Activated naive CD8-positive, alpha-beta T cell (primary cell): Measurements from ENCODE around the gene ASCC3.

Source experiments
- H3K27ac Mint-ChIP-seq: one replicate; pipeline ENCODE4 v1.8.0; 2021; ENCODE audit warnings: mixed read lengths
- H3K27me3 Mint-ChIP-seq: one replicate; pipeline ENCODE4 v1.8.0; 2021; ENCODE audit warnings: mixed read lengths
- H3K36me3 Mint-ChIP-seq: one replicate; pipeline ENCODE4 v1.8.0; 2021; ENCODE audit warnings: mixed read lengths
- H3K4me1 Mint-ChIP-seq: one replicate; pipeline ENCODE4 v1.8.0; 2021; ENCODE audit warnings: low read depth, mixed read lengths
- H3K4me3 Mint-ChIP-seq: one replicate; pipeline ENCODE4 v1.8.0; 2021; ENCODE audit warnings: mild to moderate bottlenecking, mixed read lengths
- H3K9me3 Mint-ChIP-seq: one replicate; pipeline ENCODE4 v1.8.0; 2021; ENCODE audit warnings: low read depth, mixed read lengths

ASCC3 gene

DNA sequence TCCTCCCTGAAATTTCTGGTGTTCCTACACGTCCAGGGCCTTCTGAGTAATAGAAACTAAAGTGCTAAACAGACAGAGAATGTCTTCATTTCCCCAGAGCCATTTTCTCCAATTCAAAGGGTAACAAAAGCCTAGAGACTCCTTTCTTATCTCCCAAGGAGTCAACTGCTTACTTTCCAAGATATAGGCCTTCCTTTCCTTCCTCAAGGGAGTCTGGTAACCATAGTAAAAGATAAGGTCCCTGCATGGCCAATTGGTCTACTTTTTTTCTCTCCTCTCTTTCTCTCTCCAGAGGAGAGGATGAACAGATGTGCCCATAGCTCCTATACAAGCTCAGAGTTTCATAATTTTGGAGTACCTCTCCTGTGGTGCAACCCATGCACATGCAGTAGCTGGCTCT lies 185.7 kb downstream of the ASCC3 start:
- Mint-ChIP-seq H3K27me3 (no peaks in the 10 kb centered on the region), H3K4me3 (no peak overlapping the region), H3K27ac (no peak overlapping the region), H3K9me3 (peaks cover 6% of the 10 kb centered on the region), H3K4me1 (no peaks in the 10 kb centered on the region), H3K36me3 (peaks cover 13% of the 10 kb centered on the region)

DNA sequence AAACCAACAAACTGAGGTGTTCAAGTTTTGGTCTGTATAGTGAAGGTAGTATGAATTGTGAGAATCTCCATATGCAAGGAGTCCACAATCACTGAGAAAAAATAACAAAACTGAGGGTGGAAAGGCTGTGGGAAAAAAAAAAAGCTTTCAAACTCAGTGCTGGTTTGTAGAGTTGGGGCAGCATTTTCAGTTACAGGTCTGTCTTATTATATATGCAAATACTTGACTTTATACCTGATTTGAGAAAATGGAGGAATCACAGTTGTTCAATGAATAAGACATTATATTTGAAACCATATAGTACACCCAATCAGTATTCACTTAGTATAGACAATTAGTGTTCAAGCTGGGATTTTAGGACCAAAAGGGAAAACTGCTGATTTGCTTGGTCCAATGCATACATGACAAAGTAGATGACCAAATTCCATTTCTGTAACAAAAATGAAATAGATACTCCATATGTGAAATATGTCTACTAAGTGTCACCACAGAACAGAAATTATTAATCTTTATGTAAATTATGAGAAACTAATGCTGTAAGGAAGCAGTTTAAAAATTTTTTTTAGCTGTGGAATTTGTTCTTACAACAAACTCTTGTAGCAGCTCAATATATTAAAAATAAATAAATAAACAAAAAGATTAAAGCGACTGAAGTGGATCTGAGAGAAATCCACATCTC lies 187.7 kb downstream of the ASCC3 start:
- Mint-ChIP-seq H3K4me3 (no peak overlapping the region), H3K36me3 (peaks cover 9% of the 10 kb centered on the region), H3K9me3 (no peaks in the 10 kb centered on the region), H3K27ac (no peak overlapping the region), H3K27me3 (no peaks in the 10 kb centered on the region), H3K4me1 (no peaks in the 10 kb centered on the region)

DNA sequence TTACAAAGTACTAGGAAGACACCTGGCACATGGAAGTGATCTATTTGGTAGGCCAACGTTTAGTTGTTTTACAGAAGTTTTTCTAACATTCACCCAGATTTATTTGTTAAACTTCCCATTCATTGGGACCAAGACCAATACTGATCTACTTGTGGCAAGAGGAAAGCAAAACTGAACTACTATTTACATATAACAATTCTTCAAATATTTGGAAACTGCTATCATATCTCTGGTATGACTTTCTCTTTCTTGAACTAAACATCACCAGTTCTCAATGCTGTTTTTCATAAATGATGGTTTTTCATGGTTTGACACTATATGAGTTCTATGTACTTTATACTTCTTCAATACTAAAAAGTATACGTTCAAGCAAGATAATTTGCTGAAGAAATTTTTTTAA lies 189.2 kb downstream of the ASCC3 start:
- H3K4me1 Mint-ChIP-seq = no peaks in the 10 kb centered on the region
- H3K36me3 Mint-ChIP-seq = peaks cover 6% of the 10 kb centered on the region
- H3K9me3 Mint-ChIP-seq = no peaks in the 10 kb centered on the region
- H3K27ac Mint-ChIP-seq = no peak overlapping the region
- H3K4me3 Mint-ChIP-seq = no peak overlapping the region
- H3K27me3 Mint-ChIP-seq = no peaks in the 10 kb centered on the region

DNA sequence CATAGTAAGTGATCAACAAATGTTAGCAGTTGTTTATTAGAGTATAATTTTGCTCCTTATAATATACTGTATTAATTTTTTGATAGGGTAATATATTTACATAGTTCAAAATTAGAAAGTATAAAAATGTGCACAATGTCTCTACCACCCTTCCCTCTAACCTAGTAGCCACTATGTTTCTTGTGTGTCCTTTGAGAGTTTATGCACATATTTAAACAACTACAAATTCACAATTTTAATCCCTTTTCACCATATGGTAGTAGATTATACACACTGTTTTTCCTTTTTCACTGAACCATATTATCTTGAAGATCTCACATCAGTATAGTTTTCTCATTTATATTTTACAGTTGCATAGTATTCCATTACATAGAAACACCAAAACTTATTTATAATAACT lies 194.9 kb downstream of the ASCC3 start:
- H3K36me3 Mint-ChIP-seq = peaks cover 7% of the 10 kb centered on the region
- no peaks in the 10 kb centered on the region for H3K27me3 Mint-ChIP-seq
- H3K9me3 Mint-ChIP-seq = no peaks in the 10 kb centered on the region
- no peak overlapping the region for H3K4me3 Mint-ChIP-seq
- no peaks in the 10 kb centered on the region for H3K4me1 Mint-ChIP-seq
- no peak overlapping the region for H3K27ac Mint-ChIP-seq

DNA sequence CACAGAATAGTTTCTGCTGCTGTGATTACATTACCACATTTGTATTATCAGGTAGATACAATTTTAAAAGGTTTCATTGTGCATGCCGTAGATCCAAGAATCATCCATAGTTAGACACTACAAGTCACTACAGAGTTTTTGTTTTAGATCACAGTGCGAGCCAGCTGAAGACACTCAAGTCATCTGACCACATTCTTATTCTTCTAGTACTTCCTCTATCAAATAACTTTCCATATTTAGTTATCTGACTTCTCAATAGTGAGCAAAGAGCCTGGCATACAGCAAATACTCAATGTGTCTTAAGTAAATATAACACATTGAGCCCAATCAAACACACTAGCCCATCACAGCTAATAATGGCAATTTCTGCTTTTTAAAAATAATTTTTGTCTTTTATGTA lies 195.4 kb downstream of the ASCC3 start:
- Mint-ChIP-seq H3K27me3 (no peaks in the 10 kb centered on the region), H3K9me3 (no peaks in the 10 kb centered on the region), H3K4me3 (no peak overlapping the region), H3K36me3 (peaks cover 7% of the 10 kb centered on the region), H3K4me1 (no peaks in the 10 kb centered on the region), H3K27ac (no peak overlapping the region)

DNA sequence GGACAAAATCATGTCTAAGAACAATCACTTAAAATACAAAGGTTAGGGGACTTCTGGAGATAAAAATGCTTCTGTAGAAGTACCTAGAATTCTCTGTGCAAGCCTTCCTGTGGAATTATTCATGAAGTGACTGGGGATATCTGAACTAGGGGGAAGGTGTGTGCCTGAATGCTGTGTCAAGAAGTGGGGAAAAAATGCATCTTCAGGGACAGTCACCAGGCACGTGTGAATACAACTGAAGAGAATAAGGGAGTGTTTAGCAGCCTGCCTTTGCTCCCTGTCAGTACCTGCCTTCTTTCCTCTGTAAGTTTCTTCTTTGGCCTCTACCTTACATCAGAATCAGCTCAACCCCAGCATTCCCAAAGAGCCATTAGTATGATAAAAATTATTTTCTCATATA lies 201.0 kb downstream of the ASCC3 start:
- Mint-ChIP-seq H3K27ac (no peak overlapping the region), H3K27me3 (no peaks in the 10 kb centered on the region), H3K9me3 (no peaks in the 10 kb centered on the region)

DNA sequence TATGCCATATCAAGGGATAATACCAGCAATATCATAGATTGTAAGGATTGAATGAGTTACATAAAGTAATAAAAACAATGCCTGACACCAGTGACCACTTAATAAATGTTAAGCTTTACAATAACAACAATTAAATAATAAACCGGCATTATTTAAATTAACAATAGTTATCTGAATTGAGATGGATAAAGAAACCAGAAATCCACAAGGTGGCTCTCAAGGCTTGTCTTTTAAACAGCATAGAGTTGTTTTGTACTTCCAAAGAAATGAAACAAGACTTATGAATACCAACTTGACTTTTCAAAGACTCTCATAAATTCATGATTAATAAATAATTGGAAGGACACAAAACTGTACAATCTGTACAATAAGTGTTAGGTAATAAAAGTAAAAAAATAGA lies 203.1 kb downstream of the ASCC3 start:
- no peak overlapping the region for H3K27ac Mint-ChIP-seq

More for the DNA sequence above, 201.0 kb downstream of the ASCC3 start:
- no peaks in the 10 kb centered on the region for H3K4me1 Mint-ChIP-seq
- peaks cover 4% of the 10 kb centered on the region for H3K36me3 Mint-ChIP-seq
- no peak overlapping the region for H3K4me3 Mint-ChIP-seq

DNA sequence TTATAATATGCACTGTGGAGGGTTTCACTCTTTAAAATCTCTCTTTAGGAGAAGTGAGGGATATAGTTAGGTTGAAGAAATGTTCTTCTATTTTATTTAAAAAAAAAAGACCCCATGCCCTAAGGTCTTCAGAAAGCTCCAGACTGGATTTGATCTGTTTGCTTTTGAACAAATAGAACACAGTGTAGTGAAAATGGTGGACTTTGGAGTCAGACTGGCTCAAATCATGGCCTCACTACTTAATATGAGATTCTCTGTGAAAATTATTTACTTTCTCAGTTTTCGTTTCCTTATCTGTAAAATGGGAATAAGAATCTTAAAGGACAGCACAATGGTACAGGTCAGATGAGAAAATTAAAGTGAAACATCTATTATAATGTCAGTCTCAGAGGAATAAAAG lies 203.9 kb downstream of the ASCC3 start:
- H3K9me3 Mint-ChIP-seq = no peaks in the 10 kb centered on the region
- no peak overlapping the region for H3K4me3 Mint-ChIP-seq
- no peaks in the 10 kb centered on the region for H3K27me3 Mint-ChIP-seq
- H3K4me1 Mint-ChIP-seq = no peaks in the 10 kb centered on the region
- peaks cover 4% of the 10 kb centered on the region for H3K36me3 Mint-ChIP-seq
- no peak overlapping the region for H3K27ac Mint-ChIP-seq

More for the DNA sequence above, 203.1 kb downstream of the ASCC3 start:
- no peaks in the 10 kb centered on the region for H3K27me3 Mint-ChIP-seq
- peaks cover 4% of the 10 kb centered on the region for H3K36me3 Mint-ChIP-seq
- no peaks in the 10 kb centered on the region for H3K9me3 Mint-ChIP-seq
- no peak overlapping the region for H3K4me3 Mint-ChIP-seq
- no peaks in the 10 kb centered on the region for H3K4me1 Mint-ChIP-seq

DNA sequence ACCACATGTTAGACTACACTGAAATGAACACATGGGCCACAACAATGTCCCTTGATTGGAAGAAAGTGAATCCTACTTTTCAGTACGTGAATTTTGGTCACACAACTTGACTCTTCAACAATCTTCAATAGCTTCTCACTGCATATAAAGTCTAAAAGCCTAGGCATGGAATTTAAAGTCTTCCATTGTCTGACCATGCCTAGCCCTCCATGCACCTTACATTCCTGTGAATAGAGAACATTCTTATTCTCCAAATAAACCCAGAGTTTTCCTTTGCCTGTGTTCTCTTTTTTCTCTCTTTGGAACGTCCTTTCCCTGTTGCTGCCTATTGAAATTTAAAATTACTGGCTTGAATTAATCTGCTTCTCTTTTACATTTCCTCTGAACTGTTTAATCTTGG lies 207.5 kb downstream of the ASCC3 start:
- no peak overlapping the region for H3K4me3 Mint-ChIP-seq
- H3K4me1 Mint-ChIP-seq = no peaks in the 10 kb centered on the region
- no peak overlapping the region for H3K27ac Mint-ChIP-seq
- H3K36me3 Mint-ChIP-seq = peaks cover 12% of the 10 kb centered on the region
- no peaks in the 10 kb centered on the region for H3K9me3 Mint-ChIP-seq
- H3K27me3 Mint-ChIP-seq = no peaks in the 10 kb centered on the region

DNA sequence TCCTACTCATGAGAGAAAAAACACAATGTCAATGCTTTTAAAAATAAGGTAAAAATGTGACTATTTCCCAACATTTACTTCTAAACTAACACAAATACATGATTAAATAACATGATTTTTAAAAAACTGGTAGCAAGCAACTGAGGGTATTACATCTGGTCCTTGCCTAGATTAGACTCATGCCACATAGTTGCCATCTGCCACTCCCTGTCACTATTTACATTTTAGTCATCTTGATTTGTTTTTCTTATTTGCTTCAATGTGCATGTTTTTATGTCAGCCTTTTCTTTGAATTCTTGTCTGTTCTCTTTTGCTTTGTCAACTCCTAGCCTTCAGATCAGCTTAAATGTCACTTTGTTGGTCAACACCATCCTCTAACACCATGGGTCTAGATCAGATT lies 209.4 kb downstream of the ASCC3 start:
- H3K9me3 Mint-ChIP-seq = no peaks in the 10 kb centered on the region
- H3K27ac Mint-ChIP-seq = no peak overlapping the region
- no peak overlapping the region for H3K4me3 Mint-ChIP-seq
- no peaks in the 10 kb centered on the region for H3K27me3 Mint-ChIP-seq
- peaks cover 8% of the 10 kb centered on the region for H3K36me3 Mint-ChIP-seq
- H3K4me1 Mint-ChIP-seq = no peaks in the 10 kb centered on the region

DNA sequence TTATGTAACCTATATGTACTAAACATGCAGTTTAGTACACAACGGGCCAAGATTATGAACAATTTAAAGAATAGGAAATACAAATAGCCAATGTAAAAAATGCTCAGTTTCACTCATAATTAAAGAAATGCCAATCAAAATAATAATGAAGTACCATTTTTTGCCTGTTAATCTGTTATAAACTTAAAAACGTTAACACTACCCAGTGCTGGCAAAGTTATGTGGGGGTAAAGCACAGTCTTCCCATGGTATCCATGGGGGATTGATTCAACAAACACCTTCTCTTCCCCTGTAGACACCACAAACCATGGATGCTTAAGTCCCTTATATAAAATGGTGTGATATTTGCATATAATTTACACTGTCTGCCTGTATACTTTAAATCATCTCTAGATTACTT lies 211.1 kb downstream of the ASCC3 start:
- H3K9me3 Mint-ChIP-seq = no peaks in the 10 kb centered on the region
- no peak overlapping the region for H3K4me3 Mint-ChIP-seq
- H3K27me3 Mint-ChIP-seq = no peaks in the 10 kb centered on the region

DNA sequence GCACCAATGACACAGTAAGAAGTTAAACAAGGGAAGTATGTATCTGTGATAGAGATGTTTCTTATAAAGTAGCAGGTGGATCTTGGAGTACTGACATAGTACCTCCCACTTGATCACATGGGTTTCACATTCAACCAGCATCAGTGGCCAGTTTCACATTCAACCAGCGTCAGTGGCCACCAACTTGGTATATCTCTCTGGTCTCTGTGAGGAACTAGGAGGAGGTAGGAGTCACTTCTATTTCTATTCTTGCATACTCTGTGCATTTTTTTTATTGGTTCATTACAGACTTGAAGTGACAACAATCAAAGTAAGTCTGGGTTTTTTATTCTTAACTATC lies 216.1 kb downstream of the ASCC3 start:
- H3K9me3 Mint-ChIP-seq = no peaks in the 10 kb centered on the region
- H3K4me1 Mint-ChIP-seq = peaks cover 9% of the 10 kb centered on the region
- H3K27me3 Mint-ChIP-seq = no peaks in the 10 kb centered on the region
- no peak overlapping the region for H3K4me3 Mint-ChIP-seq
- H3K36me3 Mint-ChIP-seq = peaks cover 14% of the 10 kb centered on the region
- no peak overlapping the region for H3K27ac Mint-ChIP-seq

More for the DNA sequence above, 211.1 kb downstream of the ASCC3 start:
- Mint-ChIP-seq H3K4me1 (peaks cover under 1% of the 10 kb centered on the region), H3K36me3 (peaks cover 9% of the 10 kb centered on the region), H3K27ac (no peak overlapping the region)

DNA sequence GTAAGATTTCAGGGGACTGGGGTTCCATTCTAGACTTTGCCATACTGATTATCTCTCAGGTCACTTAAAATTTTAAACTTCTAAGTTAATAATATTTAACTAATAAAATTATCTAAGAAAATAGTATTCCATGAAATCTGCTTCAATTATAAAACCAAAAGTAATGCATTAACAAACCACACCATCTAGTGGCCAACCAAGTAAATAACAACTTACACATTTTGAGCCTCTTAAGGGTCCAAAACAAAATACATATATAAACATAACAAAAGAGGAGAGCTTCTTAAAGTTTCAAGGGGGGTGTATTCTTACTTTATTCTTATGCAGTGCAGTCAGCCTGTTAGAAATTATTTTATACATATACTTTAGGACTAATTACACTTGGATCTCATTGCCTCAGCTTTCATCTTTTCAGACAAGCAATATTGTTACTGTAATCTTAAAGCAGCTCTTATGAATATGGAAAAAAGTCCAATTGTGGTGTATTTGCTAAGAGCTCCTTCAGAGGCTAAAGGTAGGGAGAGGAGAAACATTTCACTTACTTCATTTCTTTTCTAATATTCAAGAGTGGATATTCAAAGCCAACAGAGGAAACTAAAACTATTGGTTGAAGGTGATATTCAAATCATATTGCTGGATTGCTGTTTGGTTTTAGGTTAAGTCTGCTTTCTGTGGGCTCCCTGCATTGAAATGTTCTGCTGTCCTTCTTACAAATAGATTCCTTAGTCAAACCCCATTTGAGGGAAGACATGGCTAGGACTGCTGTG lies 216.7 kb downstream of the ASCC3 start:
- H3K27ac Mint-ChIP-seq = no peak overlapping the region
- H3K36me3 Mint-ChIP-seq = peaks cover 14% of the 10 kb centered on the region
- H3K4me3 Mint-ChIP-seq = no peak overlapping the region
- H3K4me1 Mint-ChIP-seq = peaks cover 9% of the 10 kb centered on the region
- no peaks in the 10 kb centered on the region for H3K27me3 Mint-ChIP-seq
- no peaks in the 10 kb centered on the region for H3K9me3 Mint-ChIP-seq

DNA sequence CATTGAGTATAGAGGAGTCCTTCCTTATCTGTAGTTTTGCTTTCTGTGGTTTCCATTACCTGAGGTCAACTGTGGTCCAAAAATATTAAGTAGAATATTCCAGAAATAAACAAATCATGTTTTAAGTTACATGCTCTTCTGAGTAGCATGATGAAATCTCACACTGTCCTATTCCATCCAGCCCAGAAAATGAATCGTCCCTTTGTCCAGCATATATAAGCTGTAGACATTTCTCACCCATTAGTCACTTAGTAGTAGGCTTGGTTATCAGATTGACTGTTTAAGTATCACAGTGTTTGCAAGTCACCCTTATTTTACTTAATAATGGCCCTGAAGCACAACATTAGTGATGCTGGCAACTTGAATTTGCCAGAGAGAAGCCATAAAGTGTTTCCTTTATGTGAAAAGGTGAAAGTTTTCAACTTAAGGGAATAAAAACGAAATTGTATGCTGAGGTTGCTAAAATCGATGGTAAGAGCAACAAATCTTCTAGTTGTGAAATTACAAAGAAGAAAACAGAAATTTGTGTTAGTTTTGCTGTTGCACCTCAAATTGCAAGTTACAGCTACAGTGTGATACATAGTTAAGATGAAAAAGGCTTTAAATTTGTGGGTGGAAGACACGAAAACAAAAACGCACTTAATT lies 217.8 kb downstream of the ASCC3 start:
- H3K4me1 Mint-ChIP-seq = peaks cover 9% of the 10 kb centered on the region
- H3K27ac Mint-ChIP-seq = no peak overlapping the region
- no peaks in the 10 kb centered on the region for H3K27me3 Mint-ChIP-seq
- H3K36me3 Mint-ChIP-seq = peaks cover 14% of the 10 kb centered on the region
- H3K9me3 Mint-ChIP-seq = no peaks in the 10 kb centered on the region
- no peak overlapping the region for H3K4me3 Mint-ChIP-seq

DNA sequence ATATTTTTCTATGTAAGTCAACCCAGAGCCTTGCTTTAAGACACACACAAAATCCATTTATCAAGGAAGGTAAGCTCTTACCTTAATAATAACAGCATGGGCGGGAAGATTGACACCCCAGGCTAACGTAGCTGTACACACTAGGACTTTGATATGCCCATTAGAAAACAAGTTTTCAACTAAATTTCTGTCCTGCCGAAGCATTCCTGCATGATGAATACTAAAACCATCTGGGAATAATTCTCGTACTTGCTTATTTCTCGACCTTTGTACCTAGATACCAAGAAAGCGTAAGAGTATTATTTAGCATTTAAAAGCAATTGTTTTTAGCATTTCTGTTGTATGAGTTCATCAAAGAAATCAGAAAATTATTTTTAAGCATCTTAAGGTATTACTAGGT lies 218.9 kb downstream of the ASCC3 start:
- Mint-ChIP-seq H3K9me3 (no peaks in the 10 kb centered on the region), H3K27me3 (no peaks in the 10 kb centered on the region), H3K36me3 (peaks cover 14% of the 10 kb centered on the region), H3K4me3 (no peak overlapping the region), H3K4me1 (peaks cover 9% of the 10 kb centered on the region), H3K27ac (no peak overlapping the region)
